Measurements from ENCODE around the gene WSCD2. TPM values are rescaled to one million over a fixed set of nuclear protein-coding genes. Genes with fewer than 3 reads are reported as not detected.

The WSCD2 gene
- total and polyA plus RNA-seq, 2 of the 4 experiments (the other 2 are of a cell fraction) = not detected

- no peak overlapping the region for H3K14ac ChIP-seq (replicated peaks; ENCODE audit: low read depth, low read length)
- ATAC-seq (ENCODE audit: low read depth) = no peak
- H3K27ac ChIP-seq (ENCODE audit: insufficient read depth, low read length) = no peak overlapping the region
- no peak for DNase-seq
- H3K4me1 ChIP-seq (ENCODE audit: control insufficient read depth, insufficient read depth, low read length) = no peaks in the 10 kb centered on the region
- no peak overlapping the region for H2AFZ ChIP-seq (replicated peaks; ENCODE audit: low read length, poor library complexity)
- no peak overlapping the region for H2AK5ac ChIP-seq (ENCODE audit: low read depth, low read length)
- no TSS peak for BruUV-seq (replicated peaks)
- H4K20me1 ChIP-seq (ENCODE audit: insufficient read depth, low read length) = no peaks in the 10 kb centered on the region
- H2BK15ac ChIP-seq (ENCODE audit: low read depth, low read length) = no peak overlapping the region
- H3K23ac ChIP-seq (ENCODE audit: low read depth, low read length) = no peak overlapping the region
- WGBS, 2 experiments (ENCODE audit: extremely low coverage in 2 of 2, insufficient read length in 1 of 2) = no CpG with 5 or more reads among the region's 4 CpGs
- no peaks in the 10 kb centered on the region for H3K36me3 ChIP-seq (ENCODE audit: control insufficient read depth, insufficient read depth, low read length)
- no peak overlapping the region for H3K18ac ChIP-seq (ENCODE audit: low read depth, low read length)
- no peak overlapping the region for H3K9ac ChIP-seq (ENCODE audit: low read depth, low read length)
- dilution Hi-C loops (cut with HindIII; ENCODE audit: low sequenced_read_pairs, unreplicated experiment) (no loop called here), intact Hi-C loops (cut with micrococcal nuclease) (no loop called here), in situ Hi-C loops (cut with MboI; ENCODE audit: low sequenced_read_pairs) (no loop called here)
- no peaks in the 10 kb centered on the region for H3K27me3 ChIP-seq (ENCODE audit: control insufficient read depth, insufficient read depth, low read length)
- ChIA-PET CTCF (no interaction called here), POLR2A (ENCODE audit: unreplicated experiment) (no interaction called here)
- H4K8ac ChIP-seq (ENCODE audit: low read depth in 2 of 2, low read length in 2 of 2) = no peak overlapping the region
- no peak overlapping the region for H3K56ac ChIP-seq (ENCODE audit: extremely low read depth, insufficient read depth, low read length)
- H3K9me1 ChIP-seq (ENCODE audit: insufficient read depth, low read length) = no peaks in the 10 kb centered on the region
- H4K5ac ChIP-seq (ENCODE audit: low read depth, low read length) = no peak overlapping the region
- TF ChIP-seq RCOR1 (IDR thresholded peaks at IDR 0.05; ENCODE audit: insufficient replicate concordance, low read length) (no peak), CHD1 (IDR thresholded peaks at IDR 0.05; ENCODE audit: low read depth, low read length) (no peak), NFE2L2 (IDR thresholded peaks at IDR 0.05; ENCODE audit: low read depth, low read length) (no peak), ELK1 (IDR thresholded peaks at IDR 0.05; ENCODE audit: borderline replicate concordance, low read depth, low read length) (no peak), RFX5 (IDR thresholded peaks at IDR 0.05; ENCODE audit: low read depth, low read length) (no peak), SMC3 (IDR thresholded peaks at IDR 0.05; ENCODE audit: low read depth, low read length) (no peak), FOS (IDR thresholded peaks at IDR 0.05; ENCODE audit: low read depth, low read length) (no peak)
- H2BK5ac ChIP-seq (ENCODE audit: low read depth, low read length, poor library complexity, severe bottlenecking) = no peak overlapping the region
- no peak overlapping the region for H2BK120ac ChIP-seq (ENCODE audit: low read depth, low read length)
- H2AK9ac ChIP-seq (replicated peaks; ENCODE audit: low read depth, low read length, poor library complexity) = no peak overlapping the region
- H4K91ac ChIP-seq (ENCODE audit: insufficient read depth, low read depth, low read length) = no peak overlapping the region
- H2BK20ac ChIP-seq (ENCODE audit: low read depth, low read length) = no peak overlapping the region
- H3K9me3 ChIP-seq (ENCODE audit: control insufficient read depth, insufficient read depth, low read length) = no peaks in the 10 kb centered on the region
- no peak overlapping the region for H3K4me2 ChIP-seq (ENCODE audit: low read depth, low read length)
- no peak overlapping the region for H3K4me3 ChIP-seq (ENCODE audit: insufficient read depth, low read depth, low read length)
- H3K79me1 ChIP-seq (ENCODE audit: low read depth in 1 of 2, low read length in 2 of 2) = no peaks in the 10 kb centered on the region
- no peak overlapping the region for H3K4ac ChIP-seq (ENCODE audit: low read depth, low read length)
Observed at GRCh38 chr12:108141600-108142130, 12.6 kb downstream of the WSCD2 start.

Measured in IMR-90 (cell line).